GM23338 (cell line): ENCODE data around the gene RNU6-8. TPM values are rescaled to one million over a fixed set of nuclear protein-coding genes. Genes with fewer than 3 reads are reported as not detected.

Source experiments
- ATAC-seq: fragments of 200-7000 bp; cut with Tn5 transposase; 3 replicates; pipeline ENCODE4 v1.9.1; 2020
- DNase-seq: peaks from one replicate; pipeline ENCODE4 v3.0.0-alpha.2; 2015; ENCODE audit warnings: low spot score
- H2AFZ ChIP-seq: fragments of 200-600 bp; sonication (generic); 2 replicates; pipeline ENCODE4 v1.8.0; 2016; ENCODE audit warnings: antibody characterized with exemption, mild to moderate bottlenecking, moderate library complexity
- H3F3A ChIP-seq: fragments of 200-600 bp; sonication (generic); replicated peaks from 2 replicates; pipeline ENCODE4 v1.8.0; 2017; ENCODE audit warnings: antibody characterized with exemption, mixed run types, low read depth
- H3K27ac ChIP-seq: fragments of 200-600 bp; sonication (generic); 2 replicates; pipeline ENCODE4 v1.6.1; 2016; ENCODE audit warnings: low read depth
- H3K27me3 ChIP-seq: fragments of 200-600 bp; sonication (generic); 2 replicates; pipeline ENCODE4 v1.8.0; 2016; ENCODE audit warnings: mild to moderate bottlenecking, mixed run types, moderate library complexity; ENCODE audit not compliant: insufficient read depth
- H3K36me3 ChIP-seq: fragments of 200-600 bp; sonication (generic); 2 replicates; pipeline ENCODE4 v1.8.0; 2016; ENCODE audit warnings: mild to moderate bottlenecking; ENCODE audit not compliant: insufficient read depth
- H3K4me1 ChIP-seq: fragments of 200-600 bp; sonication (generic); 2 replicates; pipeline ENCODE4 v1.8.0; 2016; ENCODE audit warnings: mild to moderate bottlenecking, moderate library complexity; ENCODE audit not compliant: insufficient read depth
- H3K4me2 ChIP-seq: fragments of 200-600 bp; sonication (generic); 2 replicates; pipeline ENCODE4 v1.7.1; 2017; ENCODE audit warnings: mixed run types
- H3K4me3 ChIP-seq: fragments of 200-600 bp; sonication (generic); 2 replicates; pipeline ENCODE4 v1.6.1; 2016; ENCODE audit warnings: mixed run types
- H3K79me2 ChIP-seq: fragments of 200-600 bp; sonication (generic); replicated peaks from 2 replicates; pipeline ENCODE4 v1.8.0; 2017; ENCODE audit warnings: mild to moderate bottlenecking; ENCODE audit not compliant: insufficient read depth
- H3K9me2 ChIP-seq: fragments of 200-600 bp; sonication (generic); 2 replicates; pipeline ENCODE4 v1.8.0; 2017; ENCODE audit not compliant: insufficient read depth
- H4K20me1 ChIP-seq: fragments of 200-600 bp; sonication (generic); replicated peaks from 2 replicates; pipeline ENCODE4 v1.8.0; 2017; ENCODE audit warnings: mild to moderate bottlenecking; ENCODE audit not compliant: insufficient read depth
- H3K27ac Mint-ChIP-seq: 2 replicates; pipeline ENCODE4 v1.8.0; 2020; ENCODE audit warnings: inconsistent platforms, mild to moderate bottlenecking, moderate library complexity, mixed read lengths
- H3K27me3 Mint-ChIP-seq: 3 replicates; pipeline ENCODE4 v1.8.0; 2022; ENCODE audit warnings: low read depth, mild to moderate bottlenecking, moderate library complexity, mixed read lengths, inconsistent platforms; ENCODE audit not compliant: insufficient read depth, poor library complexity
- H3K36me3 Mint-ChIP-seq: 3 replicates; pipeline ENCODE4 v1.8.0; 2021; ENCODE audit warnings: low read depth, mild to moderate bottlenecking, inconsistent platforms, moderate library complexity, mixed read lengths
- H3K4me1 Mint-ChIP-seq: 3 replicates; pipeline ENCODE4 v1.8.0; 2020; ENCODE audit warnings: mild to moderate bottlenecking, inconsistent platforms, mixed read lengths
- H3K4me3 Mint-ChIP-seq: 3 replicates; pipeline ENCODE4 v1.8.0; 2021; ENCODE audit warnings: moderate library complexity, mild to moderate bottlenecking, inconsistent platforms, mixed read lengths
- H3K9me3 Mint-ChIP-seq: 3 replicates; pipeline ENCODE4 v1.8.0; 2020; ENCODE audit warnings: moderate library complexity, mild to moderate bottlenecking, inconsistent platforms, mixed read lengths
- ETS1 ChIP-seq: IDR thresholded peaks from 2 replicates; pipeline ENCODE4 v1.6.1; 2016; ENCODE audit warnings: antibody characterized with exemption
- STAT1 ChIP-seq: IDR thresholded peaks from one replicate; pipeline ENCODE4 v1.6.1; 2016; ENCODE audit warnings: antibody characterized with exemption; ENCODE audit not compliant: unreplicated experiment
- ZNF462 ChIP-seq: fragments of 250-450 bp; sonication (Bioruptor Pico); IDR thresholded peaks from 2 replicates; pipeline ENCODE4 v1.5.0; 2020; ENCODE audit warnings: mild to moderate bottlenecking, moderate library complexity
- polyA plus RNA-seq: library from polyadenylated mRNA; unstranded; fragments of >200 nt; fragmentation: Nextera tagmentation; extraction: Ambion mirVana; gene quantifications from 2 replicates; pipeline ENCODE4 v1.2.1, GENCODE V29; 2016
- total RNA-seq: library from RNA; depleted of rRNA; stranded (reverse); fragments of >200 nt; shearing (Covaris generic); gene quantifications from 2 replicates; pipeline ENCODE4 v1.2.3, GENCODE V29; 2014

Gene RNU6-8
- total and polyA plus RNA-seq, 2 experiments from 2014 or later = 39.1 TPM; not detected in 1

GRCh38 chr14:32195636-32196035 lies 7.4 kb downstream of the RNU6-8 start (continued):
- TF ChIP-seq ZNF462 (CRISPR knock-in tag) = no peak

- H3K9me2 ChIP-seq = no peaks in the 10 kb centered on the region
- Mint-ChIP-seq H3K4me3 (no peak overlapping the region), H3K4me1 (no peaks in the 10 kb centered on the region; the same call in 2 of the 3 replicates), H3K27me3 (no peaks in the 10 kb centered on the region), H3K9me3 (no peaks in the 10 kb centered on the region; the same call in 2 of the 3 replicates), H3K27ac (no peak overlapping the region), H3K36me3 (no peaks in the 10 kb centered on the region)
- H3K79me2 ChIP-seq = no peaks in the 10 kb centered on the region
- H2AFZ ChIP-seq = no peak overlapping the region
- H3K4me1 ChIP-seq = no peaks in the 10 kb centered on the region
- H3K27ac ChIP-seq = no peak overlapping the region
- no peaks in the 10 kb centered on the region for H4K20me1 ChIP-seq
- no peak overlapping the region for H3K4me2 ChIP-seq
- H3K36me3 ChIP-seq = no peaks in the 10 kb centered on the region
- DNase-seq = no peak
- H3K27me3 ChIP-seq = no peaks in the 10 kb centered on the region
- no peaks in the 10 kb centered on the region for H3F3A ChIP-seq
- ATAC-seq = no peak
- no peak overlapping the region for H3K4me3 ChIP-seq
- TF ChIP-seq STAT1 (no peak), ETS1 (no peak)
Observed at GRCh38 chr14:32193532-32193931, 9.5 kb downstream of the RNU6-8 start.
